ENCODE results near the gene CCDC178.

Gene CCDC178

DNA sequence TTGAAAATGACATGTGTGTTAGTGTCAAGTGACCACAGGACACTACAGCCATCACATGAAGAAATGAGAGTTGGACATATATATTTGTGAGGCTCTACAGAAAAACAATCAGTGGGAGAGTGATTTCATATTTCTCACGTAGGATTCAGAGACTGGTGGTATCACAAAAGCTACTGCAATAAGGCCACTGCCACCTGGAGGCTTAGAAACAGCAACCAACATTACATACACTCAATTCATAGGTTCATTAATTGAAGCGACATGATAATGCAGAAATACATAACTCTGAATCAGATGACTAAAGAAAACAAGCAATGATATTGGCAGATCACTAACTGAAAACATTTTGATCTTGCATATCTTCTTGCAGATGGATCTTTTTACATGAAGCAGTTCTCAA is 419.6 kb downstream of the CCDC178 start:
- no peak for TF ChIP-seq CTCF (IDR thresholded peaks at IDR 0.05; ENCODE audit: insufficient read depth, low read length)
- no peak for TF ChIP-seq GABPA (IDR thresholded peaks at IDR 0.05; ENCODE audit: low read depth)
- no peak for TF ChIP-seq POLR2AphosphoS5 (IDR thresholded peaks at IDR 0.05; ENCODE audit: low read depth)
- TF ChIP-seq SPI1 (IDR thresholded peaks at IDR 0.05; ENCODE audit: borderline replicate concordance, low read depth): no peak
- TF ChIP-seq REST (IDR thresholded peaks at IDR 0.05; ENCODE audit: insufficient replicate concordance, low read depth): no peak
- DNase-seq (ENCODE audit: low read depth in 1 of 2, low spot score in 1 of 2): no peak
- H3K27ac ChIP-seq (replicated peaks): no peak overlapping the region
- no peak overlapping the region for H3K4me3 ChIP-seq (replicated peaks; ENCODE audit: insufficient read depth, low read length)
- no peaks in the 10 kb centered on the region for H3K27me3 ChIP-seq (ENCODE audit: insufficient read depth, poor library complexity, severe bottlenecking)

DNA sequence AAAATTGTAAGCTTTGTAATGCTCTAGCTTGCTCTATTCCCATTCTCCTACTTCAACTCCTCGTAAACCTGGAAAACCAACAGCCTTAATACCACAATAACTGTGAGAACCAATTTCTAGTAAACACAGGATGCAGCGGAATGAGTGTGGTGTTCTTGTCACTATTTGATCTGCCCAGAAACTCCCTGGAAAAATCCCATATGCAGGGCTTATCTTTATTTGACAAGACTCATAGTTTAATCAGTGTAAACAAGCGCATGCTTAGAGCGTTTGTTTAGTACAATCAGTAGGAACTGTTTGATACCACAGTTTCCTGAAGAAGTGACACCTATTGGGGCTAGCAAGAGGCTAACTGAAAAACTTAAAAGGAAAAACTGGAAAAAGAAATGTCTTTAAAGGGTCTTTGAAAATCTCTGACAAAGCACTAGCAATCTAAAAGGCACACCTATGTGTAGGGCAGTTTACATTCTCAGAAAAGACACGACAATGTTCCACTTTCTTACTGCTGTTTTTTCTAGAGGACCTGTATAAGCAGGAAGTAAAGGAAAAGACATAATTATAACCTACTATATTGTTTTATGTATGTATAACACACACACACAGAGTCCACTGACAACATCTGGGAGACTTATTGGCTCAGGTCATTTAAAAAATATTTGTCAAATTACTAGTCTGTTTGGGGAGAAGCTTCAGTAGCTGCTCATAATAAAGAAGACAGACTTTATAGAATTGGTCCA is 426.3 kb downstream of the CCDC178 start:
- Histone ChIP-seq H3K27me3 (ENCODE audit: insufficient read depth, poor library complexity, severe bottlenecking) (no peaks in the 10 kb centered on the region), H3K4me3 (replicated peaks; ENCODE audit: insufficient read depth, low read length) (no peak overlapping the region), H3K27ac (replicated peaks) (no peak overlapping the region)
- no peak for DNase-seq (ENCODE audit: low read depth in 1 of 2, low spot score in 1 of 2)
- TF ChIP-seq CTCF (IDR thresholded peaks at IDR 0.05; ENCODE audit: insufficient read depth, low read length) (no peak), SPI1 (IDR thresholded peaks at IDR 0.05; ENCODE audit: borderline replicate concordance, low read depth) (no peak), GABPA (IDR thresholded peaks at IDR 0.05; ENCODE audit: low read depth) (no peak), POLR2AphosphoS5 (IDR thresholded peaks at IDR 0.05; ENCODE audit: low read depth) (no peak), REST (IDR thresholded peaks at IDR 0.05; ENCODE audit: insufficient replicate concordance, low read depth) (no peak)

DNA sequence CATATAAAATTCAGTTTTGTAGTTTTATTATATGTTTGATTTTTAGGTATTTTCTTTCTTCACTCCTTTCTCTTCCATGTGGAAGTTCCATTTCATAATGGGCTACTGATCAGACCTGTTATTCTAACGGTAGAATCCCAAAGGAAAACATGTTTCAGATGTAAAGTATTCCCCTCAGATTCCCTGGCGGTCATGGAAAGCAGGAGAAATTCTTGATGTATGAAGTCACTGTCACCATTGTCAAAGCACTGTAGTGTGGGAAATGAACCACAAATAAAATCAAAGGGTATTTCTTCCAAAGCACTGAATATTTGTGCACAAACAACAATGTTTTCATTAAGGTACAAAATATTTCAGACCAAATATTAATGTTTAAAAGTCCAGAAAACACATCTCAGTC is 430.4 kb downstream of the CCDC178 start:
- Histone ChIP-seq H3K27me3 (ENCODE audit: insufficient read depth, poor library complexity, severe bottlenecking) (no peaks in the 10 kb centered on the region), H3K27ac (replicated peaks) (no peak overlapping the region), H3K4me3 (replicated peaks; ENCODE audit: insufficient read depth, low read length) (no peak overlapping the region)
- no peak for DNase-seq (ENCODE audit: low read depth in 1 of 2, low spot score in 1 of 2)
- TF ChIP-seq POLR2AphosphoS5 (IDR thresholded peaks at IDR 0.05; ENCODE audit: low read depth) (no peak), CTCF (IDR thresholded peaks at IDR 0.05; ENCODE audit: insufficient read depth, low read length) (no peak), GABPA (IDR thresholded peaks at IDR 0.05; ENCODE audit: low read depth) (no peak), REST (IDR thresholded peaks at IDR 0.05; ENCODE audit: insufficient replicate concordance, low read depth) (no peak), SPI1 (IDR thresholded peaks at IDR 0.05; ENCODE audit: borderline replicate concordance, low read depth) (no peak)

All from HL-60 (cell line).